ENCODE data around the gene GNAL. TPM values are rescaled to one million over a fixed set of nuclear protein-coding genes. Genes with fewer than 3 reads are reported as not detected.
"Not testable (repeated sequence)": the region's sequence is repeated elsewhere in the genome, so short reads cannot be mapped to it uniquely, and the experiment has no call there.

Gene GNAL
- total and polyA plus RNA-seq, 2 of the 4 experiments (the other 2 are of a cell fraction) = 0.15 to 0.36 TPM

DNA sequence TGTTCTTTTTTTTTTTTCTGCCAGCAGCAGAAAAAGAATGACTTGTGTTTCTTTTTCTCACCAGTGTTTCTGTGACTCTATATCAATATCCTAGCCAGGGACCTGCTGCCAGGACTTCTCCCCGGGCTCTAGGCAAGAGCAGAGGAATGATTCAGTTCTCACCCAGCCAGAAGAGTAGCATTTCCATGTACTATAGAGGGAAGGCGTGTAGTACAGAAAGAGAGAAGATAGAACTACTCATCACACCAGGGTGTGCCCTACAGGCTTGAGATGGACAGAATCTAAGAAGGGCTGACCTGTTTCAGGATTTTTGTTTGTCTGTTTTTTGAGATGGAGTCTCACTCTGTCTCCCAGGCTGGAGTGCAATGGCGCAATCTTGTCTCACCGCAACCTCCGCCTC lies 230.5 kb downstream of the GNAL start:
- H2AK9ac ChIP-seq (replicated peaks; ENCODE audit: low read depth, low read length, poor library complexity); H4K91ac ChIP-seq (ENCODE audit: insufficient read depth, low read depth, low read length); H3K23ac ChIP-seq (ENCODE audit: low read depth, low read length); H4K8ac ChIP-seq (ENCODE audit: low read depth in 2 of 2, low read length in 2 of 2); H3K56ac ChIP-seq (ENCODE audit: extremely low read depth, insufficient read depth, low read length); H2BK5ac ChIP-seq (ENCODE audit: low read depth, low read length, poor library complexity, severe bottlenecking); H3K14ac ChIP-seq (replicated peaks; ENCODE audit: low read depth, low read length); in situ Hi-C loops (cut with MboI; ENCODE audit: low sequenced_read_pairs); H3K9ac ChIP-seq (ENCODE audit: low read depth, low read length); CTCF ChIA-PET; H3K4me1 ChIP-seq (ENCODE audit: control insufficient read depth, insufficient read depth, low read length); H3K9me1 ChIP-seq (ENCODE audit: insufficient read depth, low read length); H3K4me2 ChIP-seq (ENCODE audit: low read depth, low read length); BruUV-seq (replicated peaks); H3K9me3 ChIP-seq (ENCODE audit: control insufficient read depth, insufficient read depth, low read length); DNase-seq; H3K18ac ChIP-seq (ENCODE audit: low read depth, low read length); H2AK5ac ChIP-seq (ENCODE audit: low read depth, low read length); H3K36me3 ChIP-seq (ENCODE audit: control insufficient read depth, insufficient read depth, low read length); H2BK15ac ChIP-seq (ENCODE audit: low read depth, low read length); H4K5ac ChIP-seq (ENCODE audit: low read depth, low read length); H2AFZ ChIP-seq (replicated peaks; ENCODE audit: low read length, poor library complexity); H4K20me1 ChIP-seq (ENCODE audit: insufficient read depth, low read length); H3K4ac ChIP-seq (ENCODE audit: low read depth, low read length); H2BK20ac ChIP-seq (ENCODE audit: low read depth, low read length); POLR2A ChIA-PET (ENCODE audit: unreplicated experiment); ATAC-seq (ENCODE audit: low read depth); H3K27me3 ChIP-seq (ENCODE audit: control insufficient read depth, insufficient read depth, low read length); H2BK120ac ChIP-seq (ENCODE audit: low read depth, low read length); H3K79me1 ChIP-seq (ENCODE audit: low read depth in 1 of 2, low read length in 2 of 2); H3K4me3 ChIP-seq (ENCODE audit: insufficient read depth, low read depth, low read length); H3K27ac ChIP-seq (ENCODE audit: insufficient read depth, low read length); dilution Hi-C loops (cut with HindIII; ENCODE audit: low sequenced_read_pairs, unreplicated experiment): not testable (repeated sequence)
- intact Hi-C loops (cut with micrococcal nuclease) = loop anchor here (10.0 kb wide), 1 partner anchor 1325 kb away; no protein-coding TSS in a partner anchor
- no CpG with 5 or more reads among the region's 5 CpGs for WGBS, 2 experiments (ENCODE audit: extremely low coverage in 2 of 2, insufficient read length in 1 of 2)
